Measurements from ENCODE around the gene AMBP.
"Not testable (repeated sequence)": the region's sequence is repeated elsewhere in the genome, so short reads cannot be mapped to it uniquely, and the experiment has no call there.

Gene AMBP

DNA sequence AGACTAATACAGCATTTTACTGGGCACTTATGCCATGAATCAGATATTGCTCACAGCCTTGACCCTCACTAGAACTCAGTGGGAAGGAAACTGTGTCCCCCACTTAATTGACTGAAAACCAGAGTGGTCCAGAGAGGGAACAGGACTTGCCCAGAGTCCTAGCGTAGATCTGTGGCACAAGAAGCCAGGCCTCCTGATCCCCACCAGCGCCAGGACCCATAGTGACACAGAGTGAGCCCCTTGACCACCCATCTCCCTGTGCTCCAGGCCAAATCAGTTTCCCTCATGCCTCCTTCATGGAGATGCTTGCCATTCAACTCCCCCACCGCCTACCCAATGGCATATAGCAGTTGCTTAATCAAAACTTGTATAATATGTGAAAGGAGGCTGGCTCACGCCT is 12.7 kb upstream of the AMBP start:
- no peak for DNase-seq

DNA sequence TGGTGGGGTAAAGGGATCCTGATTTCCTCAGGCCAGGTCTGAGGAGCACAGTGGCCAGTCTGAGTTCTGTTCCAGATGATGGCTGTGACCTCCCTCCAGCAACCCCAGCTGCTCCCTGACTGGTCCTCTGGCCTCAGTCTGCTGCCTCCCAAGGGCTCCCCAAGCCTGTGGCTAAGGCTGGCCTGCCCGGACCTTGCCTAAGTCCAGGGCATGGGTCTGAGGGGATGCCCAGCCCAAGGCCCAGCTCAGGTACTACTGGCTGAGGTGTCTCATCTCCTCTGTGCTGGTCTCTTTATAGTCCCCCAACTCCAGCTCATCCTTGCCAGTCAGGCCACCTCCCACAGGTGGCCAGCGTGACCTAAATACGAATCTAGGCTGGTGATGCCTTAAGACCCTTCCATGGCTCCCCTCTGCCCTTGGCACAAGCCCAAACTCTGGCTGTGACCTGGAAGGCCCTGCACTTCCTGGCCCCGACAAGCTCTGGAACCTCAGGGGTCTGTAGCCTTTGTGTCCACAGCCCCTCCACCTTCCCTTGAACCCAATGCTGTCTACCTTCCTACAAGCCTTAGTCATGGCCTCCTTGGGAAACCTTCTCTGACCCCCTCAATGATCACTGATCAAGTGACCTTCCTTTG is 11.2 kb upstream of the AMBP start:
- DNase-seq = no peak

DNA sequence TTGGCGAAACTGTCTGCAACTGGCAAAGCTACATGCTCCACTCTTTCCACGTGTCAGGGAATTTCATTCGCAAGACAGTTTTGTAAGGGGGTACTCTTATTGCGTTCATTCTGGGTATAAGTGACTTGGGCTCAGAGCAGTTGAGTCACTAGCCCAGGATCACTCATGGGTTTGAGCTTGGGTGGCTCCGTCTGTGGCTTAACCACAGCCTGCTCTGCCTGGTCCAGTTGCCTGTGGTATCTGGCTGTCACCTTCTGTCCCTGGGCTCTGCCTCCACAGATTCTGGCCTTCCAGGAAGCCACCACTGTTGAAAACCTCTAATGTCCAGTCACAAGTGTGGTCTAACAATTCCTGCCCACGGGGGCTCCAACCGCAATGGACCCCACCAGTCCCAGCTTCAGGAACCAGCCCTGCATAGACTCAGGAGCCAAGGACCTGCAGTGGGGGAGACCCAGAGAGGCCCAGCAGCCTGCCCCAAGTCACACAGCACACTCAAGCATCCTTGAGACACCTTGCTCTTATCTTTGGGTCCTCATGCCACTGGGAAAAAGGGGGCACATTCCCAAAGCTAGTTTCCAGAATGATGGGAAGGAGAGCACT is 10.6 kb upstream of the AMBP start:
- DNase-seq = no peak

DNA sequence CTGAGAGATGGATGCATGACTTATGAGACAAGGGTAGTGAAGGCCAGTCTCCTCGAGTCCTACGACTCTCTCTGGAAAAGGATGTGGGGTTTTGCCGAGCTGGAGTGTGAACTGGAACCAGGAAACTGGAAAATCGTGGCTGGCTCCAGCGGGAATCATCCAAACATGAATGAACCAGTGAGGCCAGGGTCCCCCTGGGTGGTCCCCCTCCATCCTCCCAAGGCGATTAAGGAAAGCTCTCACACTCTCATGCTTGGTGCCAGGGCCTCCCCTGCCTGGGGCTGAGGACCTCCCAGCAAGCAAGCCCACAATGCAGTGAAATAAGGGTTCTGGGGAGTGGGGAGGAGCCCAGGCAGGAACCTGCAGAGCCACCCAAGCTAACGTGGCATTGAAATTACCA is 9.6 kb upstream of the AMBP start:
- DNase-seq = no peak

DNA sequence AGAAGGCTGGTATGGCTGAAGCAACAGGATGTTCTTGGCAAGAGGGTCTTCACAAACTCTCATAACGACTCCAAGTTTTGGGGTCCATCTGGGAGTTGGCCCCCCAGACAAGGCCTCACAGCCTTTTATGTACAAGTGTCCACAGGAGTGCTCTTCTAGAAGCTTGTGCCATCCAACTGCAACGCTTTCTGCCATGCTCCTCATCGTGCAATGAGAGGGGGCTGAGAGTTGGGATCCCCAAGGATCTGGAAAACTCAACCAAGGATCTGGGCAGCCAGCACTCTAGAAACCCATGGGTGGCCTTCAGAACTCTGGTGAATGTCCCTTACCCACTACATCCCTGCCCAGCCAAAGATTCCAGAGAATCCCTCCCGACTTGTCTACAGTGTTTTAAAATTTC is 8.5 kb upstream of the AMBP start:
- no peak for DNase-seq

DNA sequence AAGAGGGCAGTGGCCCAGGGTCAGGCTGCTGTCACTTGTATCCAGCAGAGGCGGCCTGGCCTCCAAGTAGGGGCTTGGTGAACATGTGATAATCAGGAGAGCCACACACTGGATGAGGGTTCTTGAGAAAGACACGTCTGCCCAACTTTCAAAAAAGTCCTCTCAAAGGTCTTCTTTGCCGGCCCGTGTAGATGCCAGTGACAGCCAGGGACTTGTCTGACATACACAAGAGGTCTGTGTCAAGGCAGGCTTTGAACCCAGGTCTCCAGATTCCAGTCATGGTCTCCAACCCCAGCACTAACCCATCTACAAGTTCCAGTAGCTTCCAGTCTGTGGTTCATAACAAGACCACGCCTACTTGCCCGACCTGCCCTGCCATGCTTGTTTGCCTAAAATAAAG is 7.9 kb upstream of the AMBP start:
- no peak for DNase-seq

DNA sequence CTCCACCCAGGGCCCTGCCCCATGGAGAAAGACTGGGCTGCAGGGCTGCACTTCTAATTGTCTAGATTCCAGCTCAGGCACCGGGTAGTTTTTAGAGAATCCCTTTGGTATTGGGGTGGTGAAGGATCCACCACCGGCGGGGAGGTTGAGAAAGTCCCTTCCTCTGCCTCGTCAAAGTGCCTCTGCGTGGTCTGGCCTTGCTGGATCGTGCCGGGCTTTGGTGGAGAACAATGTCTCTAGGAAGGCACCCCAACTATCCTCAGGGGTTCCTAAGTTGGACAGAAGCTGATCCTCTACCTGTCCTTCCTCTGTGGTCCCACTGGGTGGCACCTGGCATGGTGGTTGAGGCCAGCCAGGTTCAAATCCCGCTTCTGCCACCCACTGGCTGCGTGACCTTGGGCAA is 7.3 kb upstream of the AMBP start:
- no peak for DNase-seq

DNA sequence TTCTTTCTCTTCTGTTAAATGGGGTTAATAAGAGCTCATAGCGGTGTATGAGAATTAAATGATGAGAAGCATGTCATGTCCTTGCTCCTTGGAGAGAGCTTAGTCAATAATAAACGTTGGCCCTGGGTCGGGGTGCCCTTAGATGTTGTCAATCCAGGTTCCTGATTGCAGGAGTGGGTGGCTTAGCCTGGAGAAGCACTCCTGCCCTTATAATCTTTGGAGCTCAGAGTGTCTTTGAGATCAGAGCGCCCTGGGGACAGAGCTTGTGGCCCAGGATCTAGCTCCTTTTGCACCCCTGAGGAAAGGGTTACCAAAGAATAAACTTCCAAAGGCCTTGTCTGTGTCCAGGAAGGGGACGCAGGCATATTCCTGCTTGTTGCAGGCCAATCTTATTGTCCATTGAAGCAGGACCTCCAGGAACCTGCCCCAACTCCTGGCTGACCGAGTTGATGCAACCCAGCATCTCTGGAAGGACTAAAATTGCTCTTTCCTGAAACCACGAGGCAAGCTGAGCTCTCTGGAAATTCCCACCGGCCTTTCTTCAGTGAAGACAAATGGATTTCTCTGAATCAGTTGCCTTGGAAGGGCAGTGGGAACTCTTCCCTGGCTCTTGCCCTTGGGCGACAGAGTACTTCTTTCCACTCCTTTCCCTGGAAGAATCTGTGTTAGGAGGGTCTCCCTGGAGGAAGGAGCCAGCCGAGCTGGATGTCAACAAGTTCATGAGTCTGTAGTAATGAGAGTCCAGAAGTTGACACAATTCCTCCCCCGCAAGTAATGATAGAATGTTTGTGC is 6.4 kb upstream of the AMBP start:
- no peak for DNase-seq

DNA sequence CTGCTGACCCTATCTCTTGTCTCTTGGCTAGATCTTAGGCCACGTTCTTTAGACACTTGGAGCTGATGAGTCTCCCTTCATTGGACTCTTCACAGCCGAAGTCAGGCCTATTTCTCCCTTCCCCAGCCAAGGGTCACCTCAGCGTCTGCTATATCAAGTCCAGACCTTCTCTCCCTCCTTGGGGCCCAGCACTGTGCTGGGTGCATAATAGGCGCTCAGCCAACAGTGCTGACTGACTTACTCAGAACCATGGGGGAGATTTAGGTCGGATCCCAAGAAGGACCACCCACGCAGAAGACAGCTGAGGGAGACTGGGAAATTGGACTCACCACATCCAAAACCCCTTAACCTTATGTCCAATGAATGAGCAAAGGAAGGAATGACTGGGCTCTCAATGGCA is 5.6 kb upstream of the AMBP start:
- DNase-seq = no peak

DNA sequence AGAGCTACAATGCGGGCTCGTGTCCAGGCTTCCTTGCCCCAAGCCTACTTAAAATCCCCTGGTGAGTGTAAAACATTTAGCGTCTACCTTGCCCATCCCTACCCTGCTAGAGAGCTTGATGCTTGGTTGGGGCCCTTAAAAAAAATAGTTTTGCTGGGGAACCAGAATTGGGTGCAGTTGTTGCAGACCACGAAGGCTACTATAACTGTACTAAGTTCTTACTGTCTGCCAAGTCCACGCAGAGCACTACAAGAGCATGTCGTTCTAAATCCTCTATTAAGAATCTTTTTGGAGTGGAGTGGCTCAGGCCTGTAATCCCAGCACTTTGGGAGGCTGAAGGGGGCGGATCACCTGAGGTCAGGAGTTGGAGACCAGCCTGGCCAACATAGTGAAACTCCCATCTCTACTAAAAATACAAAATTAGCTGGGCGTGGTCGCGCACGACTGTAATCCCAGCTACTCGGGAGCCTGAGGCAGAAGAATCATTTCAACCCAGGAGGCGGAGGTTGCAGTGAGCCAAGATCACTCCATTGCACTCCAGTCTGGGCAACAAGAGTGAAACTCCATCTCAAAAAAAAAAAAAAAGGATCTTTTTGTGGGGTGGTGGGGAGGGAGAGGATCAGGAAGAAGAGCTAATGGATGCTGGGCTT is 4.8 kb upstream of the AMBP start:
- DNase-seq = not testable (repeated sequence)

DNA sequence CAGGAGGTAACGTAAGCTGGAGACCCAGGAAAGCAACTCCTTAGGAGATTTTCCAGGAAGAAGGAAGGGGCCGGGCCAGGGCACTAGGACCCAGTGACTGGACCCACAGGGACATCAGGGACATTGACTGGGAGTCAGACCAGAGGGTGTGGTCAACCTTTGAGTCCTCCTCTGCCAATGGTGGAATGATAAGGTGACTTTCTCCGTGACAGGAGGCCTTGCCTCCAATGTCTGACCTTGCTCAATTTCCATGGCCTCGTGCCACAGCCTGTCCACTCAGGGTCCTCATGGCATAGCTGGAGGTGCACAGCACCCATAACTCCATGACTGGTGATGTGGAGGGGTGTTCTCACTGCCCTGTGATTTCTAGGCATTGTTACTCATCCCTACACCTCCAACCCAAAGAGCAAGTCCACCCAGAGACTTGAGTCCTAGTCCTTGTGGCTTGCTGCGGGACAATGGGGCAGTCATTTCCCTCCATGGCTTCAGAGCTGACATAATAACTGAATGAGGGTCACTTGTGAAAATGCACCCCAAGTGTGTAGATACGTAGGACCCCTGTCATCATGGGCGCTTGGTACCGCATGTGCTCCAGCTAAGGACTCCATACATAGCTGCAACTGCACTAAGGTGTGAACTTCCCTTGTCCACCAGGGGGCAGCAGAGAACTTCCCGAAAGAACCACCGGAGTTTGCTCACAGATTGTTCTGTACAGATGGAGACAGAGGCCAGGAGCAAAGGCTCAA is 4.1 kb upstream of the AMBP start:
- DNase-seq = peak; percentile 40 to 77 (median 60)

DNA sequence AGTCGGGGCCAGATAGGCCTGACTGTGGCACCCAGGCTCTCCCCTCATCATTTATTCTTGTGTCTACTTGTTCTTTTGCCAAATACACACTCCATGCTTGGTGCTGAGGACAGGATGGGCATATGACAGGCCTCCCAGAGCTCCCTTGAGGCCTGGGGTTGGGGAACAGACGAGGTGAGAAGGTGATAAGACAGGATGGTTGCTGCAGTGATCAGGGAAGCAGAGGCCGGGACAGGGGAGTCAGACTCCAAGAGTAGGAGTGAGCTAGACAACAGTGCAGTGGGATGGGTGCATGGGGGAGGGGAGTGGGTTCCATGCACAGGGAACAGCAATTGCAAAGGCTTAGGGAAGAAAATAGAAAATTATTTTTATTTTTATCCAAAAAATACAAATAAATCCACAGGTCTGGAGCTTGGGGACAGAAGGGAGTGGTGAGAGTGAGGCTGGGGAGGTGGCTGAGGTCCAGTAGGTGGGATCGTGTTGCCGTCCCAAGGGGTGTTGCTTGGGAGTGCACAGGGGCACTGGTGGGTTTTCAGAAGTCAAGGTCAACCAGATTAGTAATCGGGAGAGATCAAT is 3.4 kb upstream of the AMBP start:
- no peak for DNase-seq

DNA sequence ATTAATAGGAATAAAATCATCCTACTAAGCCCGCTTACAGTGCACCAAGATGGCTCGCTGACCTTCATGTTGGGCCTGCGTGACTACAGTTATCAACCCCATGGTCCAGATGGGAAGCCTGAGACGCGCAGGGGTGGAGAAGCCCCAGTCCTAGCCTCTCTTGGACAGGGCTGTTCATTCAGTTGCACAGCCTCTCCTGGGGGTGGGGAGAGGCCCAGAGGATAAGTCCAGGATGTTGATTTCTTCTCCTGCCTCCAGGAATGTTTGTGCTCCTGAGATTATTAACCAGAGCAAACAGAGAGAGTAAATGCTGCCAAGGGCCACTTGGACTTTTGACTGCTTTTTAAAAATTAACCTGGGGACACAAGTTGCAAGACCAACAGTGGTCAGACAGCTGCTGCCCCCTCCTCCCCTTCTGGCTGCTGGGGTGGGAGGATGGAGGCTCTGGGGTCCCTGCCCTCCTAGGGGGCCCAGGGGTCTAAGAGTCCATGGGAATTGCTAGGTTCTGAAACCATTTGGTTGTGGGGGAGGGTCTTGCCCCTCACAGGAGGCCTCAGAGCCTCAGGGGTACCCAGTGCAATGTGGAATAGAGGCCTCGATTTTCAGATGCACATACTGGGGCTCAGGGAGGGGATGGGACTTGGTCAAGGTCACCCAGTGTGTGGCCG is 2.8 kb upstream of the AMBP start:
- no peak for DNase-seq

DNA sequence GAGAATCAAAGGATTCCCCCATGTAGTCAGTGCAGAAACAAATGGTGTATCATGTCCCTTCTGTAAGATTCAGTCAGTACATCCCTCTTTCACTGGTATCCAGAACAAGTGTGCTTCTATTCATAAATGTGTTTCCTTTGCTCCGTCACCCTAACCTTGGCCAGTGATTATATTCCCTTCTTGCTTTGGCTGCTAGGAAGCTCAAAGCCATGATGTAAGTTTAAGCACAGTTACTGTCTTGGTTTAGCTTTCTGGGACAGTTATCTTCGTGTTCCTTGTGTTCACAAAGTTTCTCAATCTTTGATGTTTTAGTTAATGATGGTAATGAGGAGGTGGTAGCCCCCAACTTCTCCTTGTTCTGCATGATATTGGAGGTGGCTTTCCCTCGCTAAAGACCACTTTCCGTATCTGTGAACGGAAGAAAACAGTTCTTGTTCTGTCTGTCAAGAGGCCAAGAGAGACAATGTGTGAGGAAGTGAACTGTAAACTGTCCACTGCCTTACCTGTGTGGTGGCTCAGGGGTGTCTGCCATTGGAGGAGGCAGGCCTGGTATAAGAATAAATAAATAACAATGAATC is 2.2 kb upstream of the AMBP start:
- no peak for DNase-seq

DNA sequence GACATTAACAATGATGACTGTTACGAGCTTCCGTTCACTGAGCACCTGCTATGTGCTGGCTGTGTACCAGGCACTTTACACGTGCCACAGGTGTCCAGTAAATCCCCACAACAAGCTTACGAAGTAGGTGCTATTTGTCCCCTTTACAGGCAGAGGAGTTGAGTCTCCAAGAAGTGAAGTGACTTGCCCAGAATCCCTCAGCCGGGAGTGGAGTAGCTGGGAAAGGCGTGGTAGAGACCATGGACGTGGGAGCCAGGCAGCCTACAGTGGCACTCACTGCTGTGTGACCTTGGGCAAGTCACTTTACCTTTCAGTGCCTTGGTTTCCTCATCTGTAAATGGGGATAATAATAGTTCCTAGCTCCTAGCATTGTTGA is 669 bp upstream of the AMBP start:
- no peak for DNase-seq

DNA sequence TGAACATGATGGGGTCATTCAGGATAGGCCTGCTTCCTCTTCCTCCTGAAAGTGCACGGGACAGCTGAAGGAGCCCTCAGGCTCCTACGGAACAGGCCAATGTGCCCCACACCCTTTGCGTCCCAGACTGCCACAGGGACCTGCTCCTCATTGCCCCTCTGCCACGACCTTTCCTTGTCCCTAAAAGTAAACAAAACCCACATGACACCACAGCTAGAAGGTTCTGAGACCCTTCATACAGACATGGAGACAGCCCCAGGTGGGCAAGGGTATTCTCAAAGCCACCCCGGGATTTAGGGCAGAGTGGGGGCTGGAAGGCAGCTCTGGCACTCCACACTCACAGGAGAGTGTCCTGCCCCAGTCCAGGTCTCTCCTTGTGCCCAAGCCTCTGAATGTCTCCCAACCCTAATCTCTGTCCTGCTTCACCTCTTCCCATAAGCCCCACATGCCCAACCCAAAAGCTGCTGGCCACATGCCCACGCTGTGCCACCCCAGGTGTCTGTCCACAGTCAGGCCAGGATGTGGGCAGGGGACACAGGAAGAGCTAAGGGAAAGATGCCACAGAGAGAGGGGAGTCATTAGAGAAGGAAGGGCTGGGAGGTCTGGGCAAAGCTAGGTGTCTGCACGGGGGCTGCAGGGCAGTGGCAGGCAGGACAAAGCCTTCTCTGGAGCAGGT is 800 bp downstream of the AMBP start:
- DNase-seq = no peak

DNA sequence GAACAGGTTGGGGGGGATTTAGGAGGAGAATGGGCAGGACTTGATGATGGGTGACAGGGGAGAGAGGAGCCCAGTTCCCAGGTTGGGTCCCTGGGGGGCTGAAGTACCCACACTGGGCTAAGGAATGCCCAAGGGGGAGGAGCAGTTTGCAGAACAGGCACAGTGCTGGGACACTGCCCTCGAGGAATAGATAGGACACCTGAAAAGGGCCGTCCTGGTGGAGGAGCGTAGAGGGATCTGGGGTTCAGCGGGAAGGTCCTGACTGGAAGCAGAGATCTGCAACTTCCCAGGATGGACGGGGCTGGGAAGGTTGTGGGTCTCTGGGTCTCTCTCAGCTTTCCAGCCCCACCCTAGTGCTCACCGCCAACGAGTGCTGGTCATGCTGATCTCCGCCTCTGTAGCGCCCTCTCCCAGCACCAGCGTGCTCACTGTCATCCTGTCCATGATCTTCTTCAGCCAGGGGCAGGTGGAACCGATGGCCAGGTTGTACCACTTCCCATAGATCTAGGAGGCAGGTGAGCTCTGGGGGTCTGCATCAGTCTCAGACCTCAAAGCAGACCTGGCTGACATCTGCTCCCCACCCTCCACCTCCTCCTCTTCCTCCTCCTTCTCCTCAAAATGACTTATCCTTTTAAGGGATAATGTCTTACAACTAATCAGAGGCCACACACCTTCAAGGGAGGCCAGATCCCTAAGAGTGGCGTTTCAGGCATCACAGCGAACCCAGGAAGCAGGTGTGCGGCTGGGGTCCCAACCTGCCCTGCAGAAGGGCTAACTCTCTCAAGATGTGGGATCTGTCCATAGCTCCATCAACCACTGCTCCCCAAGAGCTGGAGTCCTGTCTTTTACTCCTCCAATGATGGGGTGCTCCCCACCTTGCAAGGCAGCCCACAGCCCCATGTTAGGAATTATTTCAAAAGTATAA is 1.6 kb downstream of the AMBP start:
- no peak for DNase-seq

DNA sequence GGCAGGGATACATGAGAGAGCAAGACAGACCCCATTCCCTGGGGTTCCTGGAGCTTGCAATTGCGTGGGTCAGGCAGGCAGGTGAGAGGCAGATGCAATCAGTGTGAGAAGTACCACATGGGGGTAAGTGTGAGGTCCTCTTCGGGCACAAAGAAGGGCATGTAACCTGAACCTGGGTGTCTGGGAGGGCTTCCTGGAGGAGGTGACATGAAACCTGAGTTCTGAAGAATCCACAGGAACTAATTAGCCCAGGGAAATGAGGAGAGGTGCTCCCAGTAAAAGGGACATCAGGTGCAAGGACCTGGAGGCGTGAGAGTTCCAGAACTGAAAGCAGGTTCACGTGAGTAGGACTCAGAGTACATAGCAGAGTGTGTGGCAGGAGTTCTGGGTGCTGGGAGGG is 2.5 kb downstream of the AMBP start:
- DNase-seq = no peak

DNA sequence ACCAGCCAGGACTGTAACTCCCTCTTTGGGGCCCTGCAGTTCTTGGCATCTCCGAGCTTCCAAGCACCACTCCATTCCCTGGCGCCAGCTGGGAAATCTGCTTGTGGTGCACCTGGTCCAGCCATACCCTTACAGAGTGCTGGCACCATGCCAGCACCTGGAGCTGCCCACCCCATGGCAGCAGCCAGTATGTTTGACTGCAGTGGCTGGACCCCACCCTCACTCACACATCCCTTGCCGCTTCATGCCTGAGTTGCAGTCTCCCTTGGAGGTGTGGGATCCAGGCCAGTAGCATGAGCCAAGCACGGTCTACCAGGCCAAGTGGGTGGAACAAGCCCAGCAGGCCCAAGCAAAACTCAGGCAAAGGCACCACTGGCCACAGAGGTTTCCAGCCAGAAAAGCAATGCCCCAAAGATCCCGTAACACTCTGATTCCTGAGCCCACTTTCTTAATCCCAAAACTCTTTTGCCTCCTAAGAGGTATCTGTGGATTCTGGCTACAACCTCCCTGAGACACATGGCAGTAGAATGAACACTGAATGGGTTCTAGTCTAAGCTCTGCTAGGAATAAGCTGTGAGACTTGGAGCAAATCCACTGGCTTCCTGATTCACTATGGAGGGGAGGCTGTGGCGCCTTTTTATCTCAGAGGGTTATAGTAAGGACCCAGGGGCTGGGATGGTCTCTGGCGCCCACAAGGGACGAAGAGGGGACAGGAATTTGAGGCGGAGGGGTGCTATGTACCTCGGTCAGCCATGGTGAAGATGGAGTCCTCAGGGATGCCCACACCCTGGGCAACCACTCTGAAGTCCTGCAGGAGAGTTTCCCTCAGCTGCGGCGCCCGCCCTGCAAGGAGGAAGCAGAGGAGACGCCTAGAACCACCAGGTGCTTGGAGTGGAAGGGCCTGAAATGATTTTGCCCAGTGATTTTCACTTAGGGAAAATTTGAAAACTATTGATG is 5.6 kb downstream of the AMBP start:
- no peak for DNase-seq
